DND-41 (cell line): ENCODE results near the gene KLK14.

Experiments
- CTCF ChIP-seq: IDR thresholded peaks from 2 replicates; pipeline ENCODE4 v1.5.1; 2012; ENCODE audit warnings: borderline replicate concordance, low read length, moderate library complexity, mild to moderate bottlenecking; ENCODE audit not compliant: poor library complexity, severe bottlenecking; ENCODE audit errors: extremely low read depth
- EZH2 ChIP-seq: IDR thresholded peaks from 3 replicates; pipeline ENCODE4 v1.6.1; 2012; ENCODE audit warnings: borderline replicate concordance, low read depth, mild to moderate bottlenecking, moderate library complexity, low read length, inconsistent platforms; ENCODE audit not compliant: severe bottlenecking

- no peak for TF ChIP-seq CTCF
- TF ChIP-seq EZH2: no peak
These were observed 12.2 kb downstream of the KLK14 start for GRCh38 chr19:51070334-51071094.
